Suprapubic skin (tissue), 4 donors: ENCODE data around the gene BCL11B.

ENCODE experiments used
- CTCF ChIP-seq, 2 donors: fragments of 200-600 bp in 1 of 2; fragments of 450-650 bp in 1 of 2; sonication (generic) in 1 of 2; IDR thresholded peaks; one replicate each; pipeline ENCODE4 v1.5.1; 2016 to 2019; ENCODE audit warnings: antibody characterized with exemption in 2 of 2, mild to moderate bottlenecking in 1 of 2, moderate library complexity in 1 of 2
- EP300 ChIP-seq: sonication (generic); formaldehyde crosslinking; IDR thresholded peaks from one replicate; pipeline ENCODE4 v1.6.1; 2017; ENCODE audit warnings: antibody characterized with exemption
- POLR2A ChIP-seq, 2 donors: fragments of 450-650 bp; IDR thresholded peaks; one replicate each; pipeline ENCODE4 v1.6.1; 2017; ENCODE audit warnings: antibody characterized with exemption in 2 of 2, mild to moderate bottlenecking in 2 of 2, moderate library complexity in 2 of 2
- POLR2AphosphoS5 ChIP-seq, 3 donors: sonication (generic); formaldehyde crosslinking; IDR thresholded peaks; one replicate each; pipeline ENCODE4 v1.6.1; 2017; ENCODE audit warnings: antibody characterized with exemption in 3 of 3

- TF ChIP-seq POLR2AphosphoS5 (IDR thresholded peaks at IDR 0.05) (no peak), CTCF (IDR thresholded peaks at IDR 0.05) (no peak), EP300 (no peak), POLR2A (IDR thresholded peaks at IDR 0.05) (no peak)
These were observed 123.0 kb downstream of the BCL11B start for GRCh38 chr14:99148861-99149610.
